T-helper 2 cell treated with Interferon-gamma antibody and Interleukin-4, amounts not matched to agents 100 ng/mL and 5 ng/mL, for 36 hours (primary cell): ENCODE results near the gene PBX4. TPM values are rescaled to one million over a fixed set of nuclear protein-coding genes. Genes with fewer than 3 reads are reported as not detected.

ENCODE experiments used
- intact Hi-C: fragments of 100-400 bp; cut with micrococcal nuclease; formaldehyde crosslinking; loops from one replicate; pipeline ENCODE4 v1.15.1; 2023
- total RNA-seq: library from RNA; stranded (reverse); gene quantifications from 2 replicates; pipeline ENCODE4 v1.2.3, GENCODE V29; 2022

The PBX4 gene
- total RNA-seq, 1 donor from 2014 or later, result 26.0 TPM

DNA sequence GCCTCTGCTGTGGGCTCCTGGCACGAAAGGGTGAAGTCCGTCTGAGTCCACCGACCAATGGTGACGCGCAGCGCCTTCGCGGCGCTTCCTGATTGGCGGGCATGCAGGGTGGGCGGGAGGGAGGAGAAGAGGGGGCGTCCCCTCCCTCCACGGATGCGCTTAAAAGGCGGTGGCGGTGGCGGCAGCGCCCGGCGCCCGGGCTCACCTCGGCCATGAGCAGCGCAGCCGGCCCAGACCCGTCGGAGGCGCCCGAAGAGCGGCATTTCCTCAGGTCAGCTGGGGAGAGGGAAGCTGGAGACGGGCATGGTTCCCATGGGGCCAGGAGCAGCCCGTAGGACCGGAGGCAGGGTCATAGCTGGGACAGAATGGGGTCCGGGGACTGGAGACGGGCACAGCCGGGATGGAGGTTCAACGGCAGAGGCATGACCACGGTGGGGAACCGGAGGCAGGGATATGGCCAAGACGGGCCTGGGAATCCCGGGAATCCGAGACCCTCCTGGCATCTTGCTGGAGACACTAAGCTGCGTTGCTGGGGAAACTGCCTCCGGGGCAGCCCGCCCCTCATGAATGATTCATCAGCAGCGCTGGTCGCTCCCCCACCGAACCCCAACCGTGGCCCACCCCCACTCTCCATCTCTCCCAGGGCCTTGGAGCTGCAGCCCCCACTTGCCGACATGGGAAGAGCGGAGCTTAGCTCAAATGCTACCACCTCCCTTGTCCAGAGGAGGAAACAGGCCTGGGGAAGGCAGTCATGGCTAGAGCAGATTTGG lies 89.6 kb downstream of the PBX4 start, which contains the start of gene YJEFN3:
Gene YJEFN3, plus strand, starts transcription at position 191 of the 770 bp plus-strand sequence. Its CDS starts 22 bp downstream, at position 213.
- intact Hi-C loops, result no loop called here

GRCh38 chr19:19527674-19528625 lies 90.5 kb downstream of the PBX4 start:
- intact Hi-C loops, result no loop called here

- intact Hi-C loops, result no loop called here
Observed at GRCh38 chr19:19527371-19527656, 91.2 kb downstream of the PBX4 start.

DNA sequence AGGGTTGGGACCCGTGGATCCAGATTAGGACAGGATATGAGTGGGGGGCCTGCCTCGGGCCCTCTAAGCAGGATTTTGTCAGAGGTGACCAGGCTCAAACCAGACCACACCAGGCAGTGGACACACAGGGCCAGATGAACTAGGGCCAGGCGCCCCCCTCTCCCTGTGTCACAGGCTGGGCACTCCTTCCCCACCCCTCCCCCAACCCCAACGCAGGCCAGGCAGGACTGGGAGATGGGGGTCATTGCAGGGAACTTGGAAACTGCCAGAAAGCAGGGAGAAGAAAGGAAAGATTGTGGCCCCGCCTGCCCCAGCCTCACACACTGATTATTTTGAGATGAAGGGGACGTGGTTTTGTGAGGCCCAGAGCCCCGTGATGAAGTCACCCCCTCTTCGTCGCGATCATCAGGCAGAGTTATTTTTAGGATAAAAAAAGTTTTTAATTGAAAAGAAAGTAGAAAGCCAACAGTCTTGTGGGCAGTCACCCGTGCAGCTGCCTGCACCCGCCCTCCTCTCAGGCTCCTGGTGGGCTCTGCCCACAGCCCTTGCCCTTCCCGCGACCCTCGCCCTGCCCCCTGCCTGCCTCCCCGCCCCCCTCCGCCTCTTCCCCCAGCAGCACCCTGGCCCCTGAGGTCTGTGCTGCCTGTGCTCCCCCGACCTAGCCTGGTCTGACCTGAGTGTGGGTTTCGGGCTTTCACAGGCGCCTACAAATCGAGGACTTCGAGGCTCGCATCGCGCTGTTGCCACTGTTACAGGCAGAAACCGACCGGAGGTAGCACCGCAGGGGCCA lies 91.7 kb downstream of the PBX4 start:
- intact Hi-C loops, result no loop called here

- intact Hi-C loops, result no loop called here
Observed at GRCh38 chr19:19525611-19526380, 92.7 kb downstream of the PBX4 start.

DNA sequence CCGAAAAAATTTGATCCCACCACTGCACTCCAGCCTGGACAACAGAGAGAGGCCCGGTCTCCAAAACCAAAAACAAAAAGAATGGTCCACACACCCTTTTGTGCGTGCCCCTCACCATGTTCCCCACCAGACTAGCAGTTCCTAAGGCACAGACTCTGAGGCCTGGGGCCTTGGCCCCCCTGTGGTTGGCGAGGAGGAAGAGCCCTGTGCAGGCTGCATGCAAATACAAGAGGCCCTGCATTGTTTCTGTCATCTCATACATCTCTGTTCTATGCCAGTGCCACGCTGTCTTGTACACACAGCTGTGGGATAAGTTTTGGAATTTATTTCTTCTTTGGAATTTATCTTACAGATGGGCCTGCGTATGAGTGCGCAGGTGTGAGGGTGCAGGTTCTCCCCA lies 94.4 kb downstream of the PBX4 start:
- intact Hi-C loops, result no loop called here

- intact Hi-C loops, result no loop called here
Observed at GRCh38 chr19:19523177-19523576, 95.3 kb downstream of the PBX4 start.

- intact Hi-C loops, result no loop called here
Observed at GRCh38 chr19:19520989-19521388, 97.5 kb downstream of the PBX4 start.

DNA sequence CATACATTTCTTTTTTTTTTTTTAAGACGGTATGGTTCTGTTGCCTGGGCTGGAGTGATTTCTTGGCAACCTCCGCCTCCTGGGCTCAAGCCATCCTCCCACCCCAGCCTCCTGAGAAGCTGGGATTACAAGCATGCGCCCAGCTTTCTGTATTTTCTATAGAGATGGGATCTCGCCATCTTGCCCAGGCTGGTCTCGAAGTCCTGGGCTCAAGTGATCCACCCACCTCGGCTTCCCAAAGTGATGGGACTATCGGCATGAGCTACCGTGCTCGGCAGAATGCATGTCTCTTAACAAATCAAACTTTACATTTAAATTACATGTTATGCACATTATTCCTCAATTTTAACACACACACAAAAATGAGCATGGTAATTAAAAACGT lies 101.3 kb downstream of the PBX4 start:
- intact Hi-C loops, result no loop called here

DNA sequence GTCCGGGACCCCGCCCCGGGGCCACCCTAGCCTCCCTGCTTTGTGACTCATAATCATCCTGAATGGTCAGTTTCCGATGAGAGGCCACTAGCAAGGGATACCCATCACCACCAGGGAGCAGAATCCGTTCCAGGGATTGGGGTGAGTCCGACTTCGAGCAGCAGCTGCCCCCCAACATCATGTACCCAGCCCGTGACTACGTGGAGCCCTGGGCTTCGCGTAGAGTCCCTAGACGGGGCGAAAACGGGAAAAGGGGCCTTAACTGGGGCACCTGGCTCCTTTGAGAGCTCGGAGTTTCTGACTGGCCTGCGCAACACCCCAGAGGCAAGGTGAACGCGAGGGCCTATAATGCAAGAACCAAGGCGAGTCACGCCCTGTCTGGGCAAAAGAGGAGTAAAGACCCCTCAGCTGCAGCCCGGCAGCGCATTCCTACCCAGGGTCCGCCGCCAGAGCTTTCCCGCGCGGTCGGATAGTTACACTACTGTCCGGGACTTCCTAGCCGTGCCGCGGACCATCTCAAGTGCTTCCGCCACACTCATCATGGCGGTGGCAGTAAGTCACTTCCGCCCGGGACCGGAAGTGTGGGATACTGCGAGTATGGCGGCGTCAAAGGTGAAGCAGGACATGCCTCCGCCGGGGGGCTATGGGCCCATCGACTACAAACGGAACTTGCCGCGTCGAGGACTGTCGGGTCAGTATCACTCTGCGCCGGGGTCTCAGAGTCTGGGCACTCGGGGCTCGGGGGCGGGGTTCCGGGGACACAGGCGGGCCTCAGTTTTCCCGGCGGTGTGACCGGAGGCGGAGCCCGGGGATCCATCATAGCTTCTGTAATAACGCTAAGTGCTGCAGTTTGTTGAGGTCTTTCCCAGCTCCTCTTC lies 102.6 kb downstream of the PBX4 start, which contains the start of gene NDUFA13:
Gene NDUFA13, plus strand, starts transcription at position 584 of the 878 bp plus-strand sequence. Its CDS starts 14 bp downstream, at position 598.
- intact Hi-C loops, result loop anchor here (1.0 kb wide), 2 partner anchors 27 to 196 kb away; partner anchors contain the start of genes MAU2 and SUGP1

GRCh38 chr19:19514881-19515641 lies 103.4 kb downstream of the PBX4 start, which contains the start of gene TSSK6:
Gene TSSK6, minus strand, starts transcription at chr19:19515548. Its CDS starts 121 bp downstream, at chr19:19515427.
- intact Hi-C loops, result no loop called here

GRCh38 chr19:19514215-19514657 lies 104.3 kb downstream of the PBX4 start:
- intact Hi-C loops, result no loop called here

GRCh38 chr19:19513682-19514081 lies 104.8 kb downstream of the PBX4 start:
- intact Hi-C loops, result no loop called here

Other genes starting within 250 kb of the PBX4 start
- 123 and 129 TPM in 2 replicates for gene GATAD2A, start 213.0 kb downstream of the PBX4 start, total RNA-seq
- gene TSSK6, start 103.1 kb downstream of the PBX4 start, total RNA-seq, result 3.0 and 3.3 TPM in 2 replicates
- 369 and 391 TPM in 2 replicates for gene NDUFA13, start 102.5 kb downstream of the PBX4 start, total RNA-seq
- 9.5 and 11.1 TPM in 2 replicates for gene YJEFN3, start 89.8 kb downstream of the PBX4 start, total RNA-seq
- gene CILP2, start 80.4 kb downstream of the PBX4 start, total RNA-seq, result 0.07 and 0.09 TPM in 2 replicates
- 44.2 and 45.2 TPM in 2 replicates for gene LPAR2, start 9.5 kb upstream of the PBX4 start, total RNA-seq
- 78.8 and 79.6 TPM in 2 replicates for gene GMIP, start 25.0 kb upstream of the PBX4 start, total RNA-seq
- gene ATP13A1, start 45.0 kb upstream of the PBX4 start, total RNA-seq, result 89.3 and 93.7 TPM in 2 replicates
- gene ZNF101, start 50.2 kb upstream of the PBX4 start, total RNA-seq, result 80.6 and 86.2 TPM in 2 replicates
- gene ZNF14, start 114.4 kb upstream of the PBX4 start, total RNA-seq, result 5.1 and 6.0 TPM in 2 replicates
- 15.3 and 16.7 TPM in 2 replicates for gene ZNF506, start 203.1 kb upstream of the PBX4 start, total RNA-seq
- gene ZNF253, start 247.2 kb upstream of the PBX4 start, total RNA-seq, result 12.3 and 12.4 TPM in 2 replicates